Measurements from ENCODE around the gene PBX1. TPM values are rescaled to one million over a fixed set of nuclear protein-coding genes. Genes with fewer than 3 reads are reported as not detected.

The PBX1 gene
- total RNA-seq, 1 donor from 2014 or later: 719 TPM

DNA sequence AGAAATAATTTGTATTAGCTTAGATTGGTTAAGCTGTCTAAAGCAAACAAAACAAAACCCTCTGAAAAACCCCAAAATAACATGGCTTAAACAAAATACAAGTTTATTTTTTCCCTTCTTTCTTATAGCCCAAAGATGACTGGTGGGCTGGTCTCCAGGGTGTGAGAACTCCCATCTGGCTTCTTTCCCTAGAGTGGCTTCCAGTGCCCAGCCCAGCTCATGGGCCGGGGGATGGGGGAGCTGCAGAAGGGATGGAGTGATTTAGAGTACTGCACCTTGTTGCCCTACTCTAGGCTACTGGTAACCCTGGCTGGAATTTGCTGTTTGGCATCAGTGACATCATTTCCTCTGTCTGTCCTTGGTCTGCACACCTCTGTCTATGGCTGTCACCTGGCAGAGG, 223.0 kb downstream of the PBX1 start:
- Mint-ChIP-seq H3K9me3 (no peaks in the 10 kb centered on the region), H3K4me3 (no peak overlapping the region), H3K36me3 (no peaks in the 10 kb centered on the region), H3K27ac (peak overlapping the region; percentile 90), H3K4me1 (peaks cover 90% of the 10 kb centered on the region), H3K27me3 (ENCODE audit: low read depth) (no peaks in the 10 kb centered on the region)
- DNase-seq (ENCODE audit: low spot score in 2 of 2, unreplicated experiment in 2 of 2): no peak
- TF ChIP-seq, protein P1, sequence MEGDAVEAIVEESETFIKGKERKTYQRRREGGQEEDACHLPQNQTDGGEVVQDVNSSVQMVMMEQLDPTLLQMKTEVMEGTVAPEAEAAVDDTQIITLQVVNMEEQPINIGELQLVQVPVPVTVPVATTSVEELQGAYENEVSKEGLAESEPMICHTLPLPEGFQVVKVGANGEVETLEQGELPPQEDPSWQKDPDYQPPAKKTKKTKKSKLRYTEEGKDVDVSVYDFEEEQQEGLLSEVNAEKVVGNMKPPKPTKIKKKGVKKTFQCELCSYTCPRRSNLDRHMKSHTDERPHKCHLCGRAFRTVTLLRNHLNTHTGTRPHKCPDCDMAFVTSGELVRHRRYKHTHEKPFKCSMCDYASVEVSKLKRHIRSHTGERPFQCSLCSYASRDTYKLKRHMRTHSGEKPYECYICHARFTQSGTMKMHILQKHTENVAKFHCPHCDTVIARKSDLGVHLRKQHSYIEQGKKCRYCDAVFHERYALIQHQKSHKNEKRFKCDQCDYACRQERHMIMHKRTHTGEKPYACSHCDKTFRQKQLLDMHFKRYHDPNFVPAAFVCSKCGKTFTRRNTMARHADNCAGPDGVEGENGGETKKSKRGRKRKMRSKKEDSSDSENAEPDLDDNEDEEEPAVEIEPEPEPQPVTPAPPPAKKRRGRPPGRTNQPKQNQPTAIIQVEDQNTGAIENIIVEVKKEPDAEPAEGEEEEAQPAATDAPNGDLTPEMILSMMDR (IDR thresholded peaks at IDR 0.05; ENCODE audit: unreplicated experiment): no peak

GRCh38 chr1:164783778-164784555, 225.0 kb downstream of the PBX1 start:
- Mint-ChIP-seq H3K36me3 (no peaks in the 10 kb centered on the region), H3K4me3 (no peak overlapping the region), H3K4me1 (peaks cover 96% of the 10 kb centered on the region), H3K9me3 (no peaks in the 10 kb centered on the region), H3K27ac (peak overlapping the region; percentile 95), H3K27me3 (ENCODE audit: low read depth) (no peaks in the 10 kb centered on the region)
- no peak for DNase-seq (ENCODE audit: low spot score in 2 of 2, unreplicated experiment in 2 of 2)
- TF ChIP-seq, protein P1 (IDR thresholded peaks at IDR 0.05; ENCODE audit: unreplicated experiment): no peak

GRCh38 chr1:164784960-164785359, 226.0 kb downstream of the PBX1 start:
- Mint-ChIP-seq H3K4me1 (peaks cover 96% of the 10 kb centered on the region), H3K27ac (peak overlapping the region; percentile 95), H3K36me3 (no peaks in the 10 kb centered on the region), H3K4me3 (no peak overlapping the region), H3K9me3 (no peaks in the 10 kb centered on the region), H3K27me3 (ENCODE audit: low read depth) (no peaks in the 10 kb centered on the region)
- no peak for DNase-seq (ENCODE audit: low spot score in 2 of 2, unreplicated experiment in 2 of 2)
- TF ChIP-seq, protein P1 (IDR thresholded peaks at IDR 0.05; ENCODE audit: unreplicated experiment): no peak

DNA sequence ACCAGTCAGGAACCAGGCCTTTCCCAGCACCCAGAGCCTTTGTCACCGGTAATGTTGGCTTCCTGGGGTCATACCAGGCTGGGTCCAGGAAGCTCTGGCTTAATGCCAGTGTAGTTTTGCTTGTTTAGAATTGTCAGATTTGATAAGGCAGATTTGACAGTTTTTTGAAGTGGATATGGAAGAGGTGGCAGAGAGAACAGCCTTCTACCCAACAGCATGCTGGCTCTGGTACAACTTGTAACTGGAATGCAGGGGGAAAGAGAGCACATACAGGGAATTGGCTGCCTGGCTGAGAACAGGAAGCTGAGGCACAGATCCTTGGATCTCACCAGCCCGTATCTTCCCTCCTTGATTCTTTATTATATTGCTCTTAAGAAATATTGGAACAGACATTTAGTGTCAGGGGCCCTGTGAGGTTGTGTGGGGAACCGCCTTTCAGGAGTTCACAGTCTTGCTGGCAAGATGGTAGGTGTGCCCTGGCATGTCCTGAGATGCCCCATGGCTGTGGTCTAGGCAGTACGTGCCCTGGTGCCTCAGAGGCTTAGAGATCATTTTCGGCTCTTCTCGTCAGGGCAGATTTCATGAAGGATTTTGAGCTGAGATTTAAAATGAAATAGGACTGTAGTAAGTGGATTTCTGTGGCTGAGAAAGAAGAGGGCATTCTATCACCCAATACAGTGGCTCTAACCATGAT, 227.0 kb downstream of the PBX1 start:
- Mint-ChIP-seq H3K27me3 (ENCODE audit: low read depth) (no peaks in the 10 kb centered on the region), H3K9me3 (no peaks in the 10 kb centered on the region), H3K36me3 (no peaks in the 10 kb centered on the region), H3K4me1 (peaks cover 96% of the 10 kb centered on the region), H3K4me3 (no peak overlapping the region), H3K27ac (peak overlapping the region; percentile 95)
- DNase-seq (ENCODE audit: low spot score in 2 of 2, unreplicated experiment in 2 of 2): no peak
- TF ChIP-seq, protein P1 (IDR thresholded peaks at IDR 0.05; ENCODE audit: unreplicated experiment): no peak

DNA sequence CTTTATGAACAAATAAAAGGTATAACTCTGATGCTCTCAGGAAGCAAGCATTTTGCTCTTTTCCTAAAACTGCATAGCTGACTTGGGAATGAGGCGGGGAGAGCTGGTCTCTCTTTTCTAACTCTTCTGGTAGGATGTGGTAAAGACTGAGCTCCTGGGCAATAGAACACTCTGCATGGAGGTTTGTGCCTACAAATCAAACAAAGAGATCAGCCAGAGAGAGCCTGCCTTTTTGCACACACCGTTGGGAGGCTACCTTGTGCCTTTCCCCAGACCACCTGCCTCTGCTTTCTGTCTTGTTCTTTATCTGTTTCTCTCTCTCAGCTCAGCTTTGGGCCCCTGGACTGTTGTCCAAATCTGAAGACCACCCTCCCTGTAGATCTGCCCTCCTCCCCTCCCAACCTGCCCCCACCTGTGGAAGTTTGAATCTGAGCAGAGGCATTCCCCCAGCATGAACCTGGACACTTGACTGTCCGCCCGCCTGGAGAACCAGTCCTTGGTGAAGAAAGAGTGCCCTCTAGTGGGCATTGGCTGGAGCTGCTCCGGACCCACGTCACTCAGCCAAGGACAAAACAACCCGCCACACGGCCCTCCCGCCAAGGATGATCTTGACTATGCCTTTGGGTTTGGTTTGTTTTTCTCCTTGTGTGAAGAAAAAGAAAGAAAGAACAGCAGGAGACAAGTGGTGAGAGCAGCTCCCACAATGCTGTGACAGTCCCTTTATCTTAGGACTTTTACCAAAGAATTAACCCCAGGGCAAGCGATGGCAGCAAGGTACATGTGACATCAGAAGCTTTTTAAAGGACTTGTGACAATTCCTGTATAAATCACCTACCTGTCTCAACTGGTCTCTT, 228.2 kb downstream of the PBX1 start:
- H3K9me3 Mint-ChIP-seq: no peaks in the 10 kb centered on the region
- peak; percentile 55 to 84 for DNase-seq (ENCODE audit: low spot score in 2 of 2, unreplicated experiment in 2 of 2)
- H3K27ac Mint-ChIP-seq: peak overlapping the region; percentile 95
- H3K36me3 Mint-ChIP-seq: peaks cover 4% of the 10 kb centered on the region
- H3K4me1 Mint-ChIP-seq: peaks cover 92% of the 10 kb centered on the region
- TF ChIP-seq, protein P1 (IDR thresholded peaks at IDR 0.05; ENCODE audit: unreplicated experiment): peak; percentile 90
- no peaks in the 10 kb centered on the region for H3K27me3 Mint-ChIP-seq (ENCODE audit: low read depth)
- peak overlapping the region; percentile 52 for H3K4me3 Mint-ChIP-seq
